SK-N-SH (cell line): ENCODE data around the gene GUCY1A2. TPM values are rescaled to one million over a fixed set of nuclear protein-coding genes. Genes with fewer than 3 reads are reported as not detected.

ENCODE experiments used
- CTCF ChIA-PET: fragments of 300-600, 350-600 bp; formaldehyde crosslinking; extraction: SDS; loops from one replicate; lab custom pipeline; 2021; lab: Yijun Ruan, JAX
- POLR2A ChIA-PET: fragments of 350-600 bp; sonication (Branson Sonifier 250); formaldehyde crosslinking; extraction: SDS; loops from one replicate; lab custom pipeline; 2020; ENCODE audit warnings: antibody characterized with exemption, inconsistent platforms; lab: Yijun Ruan, JAX
- DNase-seq: peaks from one replicate; pipeline ENCODE4 v3.0.0; 2012
- H2AFZ ChIP-seq: fragments of 200-600 bp; sonication (generic); 2 replicates; pipeline ENCODE4 v1.8.1; 2016; ENCODE audit warnings: antibody characterized with exemption, mild to moderate bottlenecking, low read depth
- H3F3A ChIP-seq: fragments of 200-600 bp; sonication (generic); replicated peaks from 2 replicates; pipeline ENCODE3; 2016; ENCODE audit warnings: antibody characterized with exemption, mild to moderate bottlenecking; ENCODE audit not compliant: insufficient read depth
- H3K27ac ChIP-seq, 2 experiments: fragments of 200-500 bp in 1 of 2; fragments of 200-600 bp in 1 of 2; sonication (Bioruptor generic) in 1 of 2; sonication (generic), shearing (Covaris generic) in 1 of 2; 2 replicates each; pipeline versions ENCODE4 v1.5.1 to v1.6.1; 2014 to 2016; ENCODE audit warnings: low read depth in 2 of 2, inconsistent platforms in 1 of 2, low read length in 1 of 2, mild to moderate bottlenecking in 1 of 2, mixed read lengths in 1 of 2
- H3K27me3 ChIP-seq: fragments of 200-600 bp; sonication (generic), shearing (Covaris generic); 2 replicates; pipeline ENCODE4 v1.6.1; 2016; ENCODE audit warnings: mixed run types; ENCODE audit not compliant: insufficient read depth
- H3K36me3 ChIP-seq, 2 experiments: fragments of 200-500 bp in 1 of 2; fragments of 200-600 bp in 1 of 2; sonication (Bioruptor generic) in 1 of 2; sonication (generic) in 1 of 2; replicated peaks in 1 of 2; 2 replicates each; pipeline versions ENCODE3 to v1.5.1; 2014 to 2016; ENCODE audit warnings: low read length in 1 of 2, mild to moderate bottlenecking in 1 of 2; ENCODE audit not compliant: insufficient read depth in 2 of 2, control insufficient read depth in 1 of 2
- H3K4me1 ChIP-seq, 2 experiments: fragments of 200-500 bp in 1 of 2; fragments of 200-600 bp in 1 of 2; sonication (Bioruptor generic) in 1 of 2; sonication (generic), shearing (Covaris generic) in 1 of 2; 2 replicates each; pipeline versions ENCODE4 v1.5.1 to v1.6.1; 2014 to 2016; ENCODE audit warnings: low read depth in 1 of 2, low read length in 1 of 2, mixed run types in 1 of 2; ENCODE audit not compliant: insufficient read depth in 2 of 2, control insufficient read depth in 1 of 2
- H3K4me2 ChIP-seq: fragments of 200-600 bp; sonication (generic), shearing (Covaris generic); 2 replicates; pipeline ENCODE4 v1.6.1; 2017; ENCODE audit warnings: mixed run types
- H3K4me3 ChIP-seq, 2 experiments: fragments of 200-500 bp in 1 of 2; fragments of 200-600 bp in 1 of 2; sonication (Bioruptor generic) in 1 of 2; sonication (generic), shearing (Covaris generic) in 1 of 2; 2 replicates each; pipeline versions ENCODE4 v1.5.1 to v1.8.1; 2014 to 2016; ENCODE audit warnings: low read depth in 2 of 2, inconsistent platforms in 1 of 2, low read length in 1 of 2, mild to moderate bottlenecking in 1 of 2, mixed read lengths in 1 of 2, moderate library complexity in 1 of 2
- H3K79me2 ChIP-seq: fragments of 200-600 bp; sonication (generic); 2 replicates; pipeline ENCODE4 v1.8.1; 2017; ENCODE audit warnings: mild to moderate bottlenecking; ENCODE audit not compliant: insufficient read depth
- H3K9ac ChIP-seq: fragments of 200-600 bp; sonication (generic); 2 replicates; pipeline ENCODE4 v1.6.1; 2017; ENCODE audit warnings: mixed run types
- H3K9me2 ChIP-seq: fragments of 200-600 bp; sonication (generic); 2 replicates; pipeline ENCODE4 v1.6.1; 2017; ENCODE audit warnings: mixed run types
- H3K9me3 ChIP-seq: fragments of 200-600 bp; sonication (generic); 2 replicates; pipeline ENCODE4 v1.6.1; 2017; ENCODE audit warnings: mixed run types, mild to moderate bottlenecking, moderate library complexity
- H4K20me1 ChIP-seq: fragments of 200-600 bp; sonication (generic); 2 replicates; pipeline ENCODE4 v1.6.1; 2017; ENCODE audit warnings: mild to moderate bottlenecking, mixed run types; ENCODE audit not compliant: insufficient read depth
- ELF1 ChIP-seq: IDR thresholded peaks from 2 replicates; pipeline ENCODE4 v1.4.0; 2012
- EP300 ChIP-seq, 2 experiments: IDR thresholded peaks; 2 replicates each; pipeline versions ENCODE4 v1.4.0 to v1.6.1; 2012; ENCODE audit warnings: borderline replicate concordance in 1 of 2, low read depth in 1 of 2, low read length in 1 of 2
- EZH2phosphoT487 ChIP-seq: fragments of 200-600 bp; sonication (generic); IDR thresholded peaks from 2 replicates; pipeline ENCODE4 v1.6.1; 2017; ENCODE audit warnings: low read depth, mixed run types, mild to moderate bottlenecking, antibody characterized with exemption, moderate library complexity, borderline replicate concordance
- GATA2 ChIP-seq: sonication (generic); formaldehyde crosslinking; IDR thresholded peaks from 2 replicates; pipeline ENCODE4 v1.5.0; 2020; ENCODE audit warnings: mild to moderate bottlenecking, missing genetic modification reagents
- IRF3 ChIP-seq: fragments of 150-350 bp; IDR thresholded peaks from 2 replicates; pipeline ENCODE4 v1.6.1; 2016; ENCODE audit warnings: mild to moderate bottlenecking, low read depth, low read length
- JUND ChIP-seq: IDR thresholded peaks from 2 replicates; pipeline ENCODE4 v1.4.0; 2012
- MEF2A ChIP-seq: IDR thresholded peaks from 2 replicates; pipeline ENCODE4 v1.4.0; 2012; ENCODE audit warnings: low read depth, borderline replicate concordance
- NFIC ChIP-seq: IDR thresholded peaks from 2 replicates; pipeline ENCODE4 v1.4.0; 2012; ENCODE audit warnings: borderline replicate concordance
- PBX3 ChIP-seq: IDR thresholded peaks from 2 replicates; pipeline ENCODE4; 2012
- RAD21 ChIP-seq: IDR thresholded peaks from 2 replicates; pipeline ENCODE4 v1.6.1; 2012; ENCODE audit warnings: mild to moderate bottlenecking, low read length
- TCF12 ChIP-seq: IDR thresholded peaks from 2 replicates; pipeline ENCODE4 v1.4.0; 2012
- USF2 ChIP-seq: fragments of 150-350 bp; IDR thresholded peaks from 2 replicates; pipeline ENCODE4 v1.6.1; 2017; ENCODE audit warnings: antibody characterized with exemption, low read length, low read depth, borderline replicate concordance
- YY1 ChIP-seq: IDR thresholded peaks from 2 replicates; pipeline ENCODE4 v1.4.0; 2012; ENCODE audit warnings: low read depth, mild to moderate bottlenecking
- ZBTB33 ChIP-seq: IDR thresholded peaks from 2 replicates; pipeline ENCODE4 v1.4.0; 2012; ENCODE audit warnings: low read depth, borderline replicate concordance
- polyA plus RNA-seq, 3 experiments: library from polyadenylated mRNA; depleted of rRNA; stranded (reverse); fragments of >200 nt; gene quantifications; 2 replicates each; pipeline ENCODE4 v1.2.3, GENCODE V29; 2012

Gene GUCY1A2
- polyA plus RNA-seq, 1 of the 3 experiments (the other 2 are of a cell fraction) = 0.26 TPM

- Histone ChIP-seq H4K20me1 (no peaks in the 10 kb centered on the region), H3K9me2 (no peaks in the 10 kb centered on the region), H3K27me3 (no peaks in the 10 kb centered on the region), H3K9ac (no peak overlapping the region), H2AFZ (no peak overlapping the region; the same call in 1 of the 2 replicates), H3K79me2 (no peaks in the 10 kb centered on the region), H3K36me3 (no peaks in the 10 kb centered on the region), H3K9me3 (no peaks in the 10 kb centered on the region), H3K27ac (no peak overlapping the region), H3K4me3 (no peak overlapping the region), H3K4me2 (no peak overlapping the region), H3F3A (no peaks in the 10 kb centered on the region), H3K4me1 (no peaks in the 10 kb centered on the region; a peak in 2 of 4 replicates)
- POLR2A ChIA-PET = no interaction called here
- CTCF ChIA-PET = interaction anchor here (1.2 kb wide), 1 partner anchor 15 kb away, joined by 3 read pairs; no protein-coding TSS in a partner anchor
- peak; percentile 5; the same call in 1 of the 2 replicates for TF ChIP-seq JUND
- TF ChIP-seq RAD21 = no peak
- DNase-seq = no peak
Measured at GRCh38 chr11:106875013-106875412, 143.3 kb downstream of the GUCY1A2 start.

GRCh38 chr11:106872246-106872645 lies 146.0 kb downstream of the GUCY1A2 start:
- Histone ChIP-seq H3K79me2 (no peaks in the 10 kb centered on the region), H4K20me1 (no peaks in the 10 kb centered on the region), H3K4me2 (no peak overlapping the region), H3K27me3 (no peaks in the 10 kb centered on the region), H3K36me3 (no peaks in the 10 kb centered on the region), H3K9ac (no peak overlapping the region), H3F3A (no peaks in the 10 kb centered on the region), H3K9me3 (no peaks in the 10 kb centered on the region), H3K4me1 (no peaks in the 10 kb centered on the region; a peak in 2 of 4 replicates), H3K27ac (no peak overlapping the region), H3K9me2 (no peaks in the 10 kb centered on the region), H2AFZ (no peak overlapping the region), H3K4me3 (no peak overlapping the region)
- POLR2A ChIA-PET = no interaction called here
- no peak for DNase-seq
- CTCF ChIA-PET = no interaction called here
- TF ChIP-seq ELF1 (no peak), TCF12 (peak; percentile 40; the same call in 1 of the 2 replicates), EP300 (IDR thresholded peaks at IDR 0.05; ENCODE audit: borderline replicate concordance in 1 of 2, low read depth in 1 of 2, low read length in 1 of 2) (peak in 1 of 2 experiments; percentile 28; a peak in 1 of 4 replicates), PBX3 (peak; percentile 42; the same call in 1 of the 2 replicates)
- TF ChIP-seq, all 33 proteins: peak for 3

- ChIA-PET CTCF (no interaction called here), POLR2A (no interaction called here)
- Histone ChIP-seq H4K20me1 (no peaks in the 10 kb centered on the region), H3K27ac (no peak overlapping the region), H3K4me1 (no peaks in the 10 kb centered on the region; a peak in 1 of 4 replicates), H3K9me3 (no peaks in the 10 kb centered on the region), H3K4me3 (no peak overlapping the region), H3K36me3 (no peaks in the 10 kb centered on the region), H3K27me3 (no peaks in the 10 kb centered on the region), H3F3A (peaks cover 3% of the 10 kb centered on the region), H3K4me2 (no peak overlapping the region), H3K9me2 (no peaks in the 10 kb centered on the region), H3K79me2 (no peaks in the 10 kb centered on the region), H2AFZ (no peak overlapping the region), H3K9ac (no peak overlapping the region)
- no peak for TF ChIP-seq IRF3
- TF ChIP-seq EZH2phosphoT487 = no peak
- no peak for TF ChIP-seq USF2
- TF ChIP-seq ZBTB33 = no peak
- no peak for TF ChIP-seq MEF2A
- TF ChIP-seq JUND = no peak
- no peak for TF ChIP-seq NFIC
- no peak for TF ChIP-seq YY1
- no peak for TF ChIP-seq GATA2 (CRISPR knock-in tag)
- TF ChIP-seq ELF1 = no peak
- DNase-seq = no peak
Measured at GRCh38 chr11:106858200-106858599, 160.1 kb downstream of the GUCY1A2 start.
